ENCODE measurements around the gene BCL10. TPM values are rescaled to one million over a fixed set of nuclear protein-coding genes. Genes with fewer than 3 reads are reported as not detected.

Gene BCL10
- total and polyA plus RNA-seq, 2 of the 4 experiments (the other 2 are of a cell fraction), result 15.3 to 30.5 TPM

DNA sequence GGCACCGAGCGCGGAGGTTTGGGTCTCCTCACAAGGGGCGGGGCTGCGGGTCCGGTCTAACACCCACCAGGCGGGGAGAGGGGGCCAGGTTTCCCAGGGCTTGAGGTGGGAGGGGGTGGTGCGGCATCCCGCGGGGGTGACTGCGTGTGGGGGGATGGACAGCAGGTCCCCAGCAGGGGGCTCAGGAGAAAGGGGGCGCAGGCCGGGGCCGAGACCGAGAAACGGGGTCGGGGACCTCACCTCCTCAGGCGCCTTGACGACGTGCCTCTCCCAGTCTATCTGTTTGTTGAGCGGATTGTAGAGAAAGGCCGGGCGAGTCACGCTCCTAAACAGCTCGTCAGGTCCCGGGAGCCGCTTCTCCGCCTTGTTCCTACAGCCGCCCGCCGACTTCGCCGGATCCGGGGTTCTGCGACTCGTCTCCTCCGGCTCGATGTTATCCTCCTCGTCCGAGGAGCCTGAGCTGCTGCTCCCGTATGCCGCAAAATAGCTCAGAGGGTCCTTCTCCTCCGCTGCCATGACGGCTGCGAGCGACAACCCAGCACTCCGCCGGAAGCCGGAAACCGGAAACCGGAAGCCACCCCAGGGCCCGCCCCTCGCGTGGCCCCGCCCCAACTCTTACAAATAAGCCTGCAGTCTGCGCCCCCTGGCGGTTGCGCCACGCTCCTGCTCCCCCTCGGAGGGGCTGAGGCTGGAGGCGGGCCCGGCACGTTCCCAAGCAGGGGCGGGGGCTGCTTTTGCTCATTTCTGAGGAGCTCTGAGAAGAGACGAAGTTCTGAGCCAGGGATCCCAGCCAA lies 17.1 kb downstream of the BCL10 start, which contains the start of gene C1orf52 (continued):
- 0 out of 2 replicates have a peak, but pooled peaks have one; percentile 14 for TF ChIP-seq USF2 (IDR thresholded peaks at IDR 0.05; ENCODE audit: low read depth, low read length)

Measured in IMR-90 (cell line).